Measurements from ENCODE around the gene NMT1. TPM values are rescaled to one million over a fixed set of nuclear protein-coding genes. Genes with fewer than 3 reads are reported as not detected.
A peak's percentile ranks its signal among the peaks of the same experiment; 100 is the strongest.

Gene NMT1
- total and polyA plus RNA-seq, 2 of the 13 experiments (the other 11 are each of a cell fraction or from before 2014, with no cell fraction given), result 75.7 to 142 TPM

DNA sequence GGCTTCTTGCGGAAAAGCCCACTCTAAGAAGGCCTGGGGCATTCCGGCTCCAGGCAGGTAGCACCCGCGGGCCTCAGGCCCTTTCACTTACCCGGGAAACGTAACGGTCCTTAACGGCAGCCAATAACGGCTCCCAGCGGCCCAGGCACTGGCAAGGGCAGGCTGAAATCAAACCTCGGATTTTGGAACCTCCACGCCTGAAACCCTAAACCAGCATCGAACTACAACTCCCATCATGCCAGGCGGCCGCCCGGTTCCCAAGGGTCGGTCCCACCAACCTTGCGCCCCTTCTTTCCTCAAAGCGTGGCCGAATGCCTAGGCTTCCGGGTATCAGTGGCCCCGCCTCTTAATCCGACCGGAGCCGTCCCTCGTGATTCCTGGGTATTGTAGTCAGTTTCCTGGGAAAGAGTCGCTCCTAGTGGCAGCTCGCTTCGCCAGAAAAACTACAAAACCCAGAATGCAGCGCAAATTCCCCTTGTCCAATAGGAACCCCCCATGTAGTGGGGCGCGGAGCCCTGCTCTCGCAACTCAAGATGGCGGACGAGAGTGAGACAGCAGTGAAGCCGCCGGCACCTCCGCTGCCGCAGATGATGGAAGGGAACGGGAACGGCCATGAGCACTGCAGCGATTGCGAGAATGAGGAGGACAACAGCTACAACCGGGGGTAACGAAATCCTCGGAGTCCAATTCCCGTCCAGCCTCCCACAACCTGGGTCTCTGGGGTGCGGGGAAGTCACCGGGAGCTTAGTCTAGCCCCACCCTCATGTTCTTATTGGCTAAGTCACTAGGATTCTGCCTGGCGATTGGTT lies at the start of gene NMT1 (continued):
- TF ChIP-seq, protein P1, sequence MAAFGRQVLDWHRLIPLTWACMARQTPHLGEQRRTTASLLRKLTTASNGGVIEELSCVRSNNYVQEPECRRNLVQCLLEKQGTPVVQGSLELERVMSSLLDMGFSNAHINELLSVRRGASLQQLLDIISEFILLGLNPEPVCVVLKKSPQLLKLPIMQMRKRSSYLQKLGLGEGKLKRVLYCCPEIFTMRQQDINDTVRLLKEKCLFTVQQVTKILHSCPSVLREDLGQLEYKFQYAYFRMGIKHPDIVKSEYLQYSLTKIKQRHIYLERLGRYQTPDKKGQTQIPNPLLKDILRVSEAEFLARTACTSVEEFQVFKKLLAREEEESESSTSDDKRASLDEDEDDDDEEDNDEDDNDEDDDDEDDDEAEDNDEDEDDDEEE (CRISPR knock-in tag; IDR thresholded peaks at IDR 0.05), result no peak; the same call in none of the 2 replicates
- no peak; the same call in 1 of the 2 replicates for TF ChIP-seq EED (CRISPR knock-in tag; IDR thresholded peaks at IDR 0.05)
- peak; percentile 92 for TF ChIP-seq NFRKB (IDR thresholded peaks at IDR 0.05)
- 0 out of 2 replicates have a peak, but pooled peaks have one; percentile 29 for TF ChIP-seq FOXM1 (CRISPR knock-in tag; IDR thresholded peaks at IDR 0.05)
- TF ChIP-seq ZNF513 (CRISPR knock-in tag; conservative IDR thresholded peaks at IDR 0.05), result peak; percentile 87; the same call in 1 of the 2 replicates
- TF ChIP-seq NFIC (IDR thresholded peaks at IDR 0.05; ENCODE audit: low read length), result peak; percentile 61; the same call in 1 of the 2 replicates
- TF ChIP-seq ZNF446 (CRISPR knock-in tag; IDR thresholded peaks at IDR 0.05), result no peak
- no peak; the same call in 1 of the 2 replicates for TF ChIP-seq ZNF550 (CRISPR knock-in tag; IDR thresholded peaks at IDR 0.05; ENCODE audit: borderline replicate concordance)
- TF ChIP-seq ZNF101 (CRISPR knock-in tag; IDR thresholded peaks at IDR 0.05; ENCODE audit: borderline replicate concordance, low read depth), result no peak
- TF ChIP-seq ZNF567 (CRISPR knock-in tag; IDR thresholded peaks at IDR 0.05; ENCODE audit: borderline replicate concordance), result no peak; the same call in 1 of the 2 replicates
- 0 out of 2 replicates have a peak, but pooled peaks have one; percentile 40 for TF ChIP-seq NCOA5 (CRISPR knock-in tag; IDR thresholded peaks at IDR 0.05)
- 0 out of 2 replicates have a peak, but pooled peaks have one; percentile 34 for TF ChIP-seq ATF7-NPFF (CRISPR knock-in tag; IDR thresholded peaks at IDR 0.05; ENCODE audit: low read depth)
- no peak for TF ChIP-seq RAD51 (IDR thresholded peaks at IDR 0.05; ENCODE audit: borderline replicate concordance)
- no peak for TF ChIP-seq RFX3 (CRISPR knock-in tag; IDR thresholded peaks at IDR 0.05)
- TF ChIP-seq ZFP62 (CRISPR knock-in tag; IDR thresholded peaks at IDR 0.05), result no peak; the same call in 1 of the 2 replicates
- TF ChIP-seq CEBPG (CRISPR knock-in tag; IDR thresholded peaks at IDR 0.05), result peak; percentile 83
- no peak for TF ChIP-seq ZNF138 (CRISPR knock-in tag; IDR thresholded peaks at IDR 0.05; ENCODE audit: low read depth)
- TF ChIP-seq NONO (IDR thresholded peaks at IDR 0.05), result no peak
- TF ChIP-seq NONO (CRISPR knock-in tag; conservative IDR thresholded peaks at IDR 0.05), result peak; percentile 87
- TF ChIP-seq ETV5 (CRISPR knock-in tag; IDR thresholded peaks at IDR 0.05; ENCODE audit: borderline replicate concordance), result peak; percentile 41
- TF ChIP-seq IRF2 (CRISPR knock-in tag; IDR thresholded peaks at IDR 0.05), result peak; percentile 71
- TF ChIP-seq SKI (IDR thresholded peaks at IDR 0.05; ENCODE audit: partially characterized antibody), result peak; percentile 34
- TF ChIP-seq ZNF772 (CRISPR knock-in tag; IDR thresholded peaks at IDR 0.05), result peak; percentile 86
- no peak for TF ChIP-seq SNRNP70 (IDR thresholded peaks at IDR 0.05; ENCODE audit: low read depth, low read length)
- TF ChIP-seq HHEX (CRISPR knock-in tag; IDR thresholded peaks at IDR 0.05), result 0 out of 2 replicates have a peak, but pooled peaks have one; percentile 28
- peak; percentile 79; the same call in 1 of the 2 replicates for TF ChIP-seq KLF9 (CRISPR knock-in tag; IDR thresholded peaks at IDR 0.05; ENCODE audit: low read depth)
- no peak for TF ChIP-seq ZNF496 (CRISPR knock-in tag; IDR thresholded peaks at IDR 0.05; ENCODE audit: insufficient replicate concordance)
- TF ChIP-seq TAF15 (IDR thresholded peaks at IDR 0.05; ENCODE audit: low read depth, low read length, poor library complexity, severe bottlenecking), result no peak
- TF ChIP-seq ZBTB42 (CRISPR knock-in tag; IDR thresholded peaks at IDR 0.05), result peak; percentile 78; the same call in 1 of the 2 replicates
- TF ChIP-seq CHCHD3 (CRISPR knock-in tag; IDR thresholded peaks at IDR 0.05), result peak; percentile 75; the same call in 1 of the 2 replicates
- TF ChIP-seq HOXA5 (CRISPR knock-in tag; IDR thresholded peaks at IDR 0.05), result peak; percentile 85; the same call in 1 of the 2 replicates
- no peak for TF ChIP-seq PLRG1 (conservative IDR thresholded peaks at IDR 0.05)

All from HepG2 (cell line).